T-helper 2 cell (primary cell): ENCODE data around the gene PRDM15.

Experiments used
- DNase-seq, 5 experiments: peaks; one replicate each; pipeline versions ENCODE4 v3.0.0 to v3.0.0-alpha.2; 2012 to 2022

The PRDM15 gene

GRCh38 chr21:41837756-41838297 is 41.3 kb downstream of the PRDM15 start:
- no peak for DNase-seq

DNA sequence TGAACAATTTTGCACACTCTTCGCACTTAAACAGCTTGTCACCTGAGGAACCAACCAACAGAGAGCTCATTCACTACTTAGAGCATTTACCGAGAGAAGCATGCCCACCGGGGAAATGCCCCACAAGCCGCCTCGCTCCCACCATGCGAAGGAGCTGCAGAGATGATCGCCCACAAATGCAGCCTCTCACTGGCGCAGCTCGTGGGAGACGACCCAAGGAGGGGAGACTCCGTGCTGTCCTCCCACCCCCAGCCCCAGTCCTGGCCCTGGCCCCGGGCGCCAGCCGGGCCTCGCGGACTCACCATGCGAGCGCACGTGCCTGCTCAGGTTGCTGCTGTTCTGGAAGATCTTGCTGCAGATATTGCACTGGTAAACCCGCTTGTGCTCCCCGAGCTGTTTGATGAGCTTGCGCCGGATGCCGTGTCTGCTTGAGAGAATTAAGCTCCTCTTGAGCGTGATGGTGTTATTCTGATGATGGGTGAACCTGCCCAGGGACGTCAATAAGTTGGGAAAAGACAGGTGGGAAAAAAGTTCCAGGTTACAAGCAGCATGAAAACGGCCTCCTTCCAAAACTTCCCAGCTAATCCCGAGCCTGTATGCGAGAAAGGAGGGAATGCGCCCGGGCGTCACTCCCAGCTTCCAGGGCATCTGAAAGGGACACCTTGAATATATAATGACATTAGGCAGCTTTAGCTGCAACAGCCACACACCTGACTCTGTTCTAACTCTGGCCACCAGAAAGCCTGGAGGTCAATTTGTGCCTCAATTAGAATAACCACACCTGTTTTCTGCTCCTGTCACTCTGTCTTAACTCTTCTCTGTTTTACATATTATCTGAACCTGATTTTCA is 42.8 kb downstream of the PRDM15 start:
- DNase-seq = no peak

DNA sequence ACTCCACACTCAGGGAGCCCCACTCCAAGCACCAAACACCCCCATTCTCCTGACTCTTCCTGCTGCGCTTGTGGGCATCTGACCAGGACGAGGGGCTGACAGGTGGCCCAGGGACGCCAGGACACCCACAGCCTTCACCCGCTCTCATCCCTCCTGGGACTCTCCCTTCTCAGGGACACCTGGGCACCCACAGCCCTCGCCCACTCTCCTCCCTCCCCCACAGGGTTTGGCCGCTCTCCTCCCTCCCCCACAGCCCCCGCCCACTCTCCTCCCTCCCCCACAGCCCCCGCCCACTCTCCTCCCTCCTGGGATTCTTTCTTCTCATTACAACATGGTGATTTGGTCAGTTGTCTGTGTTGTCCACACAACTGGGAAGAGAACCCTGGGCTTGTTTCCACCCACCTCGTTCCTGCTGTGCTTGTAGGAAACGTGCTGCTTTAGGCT is 43.4 kb downstream of the PRDM15 start:
- no peak for DNase-seq

- no peak for DNase-seq
Measured at GRCh38 chr21:41834926-41835663, 44.0 kb downstream of the PRDM15 start.

GRCh38 chr21:41834252-41834925 is 44.8 kb downstream of the PRDM15 start:
- DNase-seq = no peak

- no peak for DNase-seq
Measured at GRCh38 chr21:41833497-41834115, 45.5 kb downstream of the PRDM15 start.

GRCh38 chr21:41832596-41833496 is 46.3 kb downstream of the PRDM15 start:
- no peak for DNase-seq

DNA sequence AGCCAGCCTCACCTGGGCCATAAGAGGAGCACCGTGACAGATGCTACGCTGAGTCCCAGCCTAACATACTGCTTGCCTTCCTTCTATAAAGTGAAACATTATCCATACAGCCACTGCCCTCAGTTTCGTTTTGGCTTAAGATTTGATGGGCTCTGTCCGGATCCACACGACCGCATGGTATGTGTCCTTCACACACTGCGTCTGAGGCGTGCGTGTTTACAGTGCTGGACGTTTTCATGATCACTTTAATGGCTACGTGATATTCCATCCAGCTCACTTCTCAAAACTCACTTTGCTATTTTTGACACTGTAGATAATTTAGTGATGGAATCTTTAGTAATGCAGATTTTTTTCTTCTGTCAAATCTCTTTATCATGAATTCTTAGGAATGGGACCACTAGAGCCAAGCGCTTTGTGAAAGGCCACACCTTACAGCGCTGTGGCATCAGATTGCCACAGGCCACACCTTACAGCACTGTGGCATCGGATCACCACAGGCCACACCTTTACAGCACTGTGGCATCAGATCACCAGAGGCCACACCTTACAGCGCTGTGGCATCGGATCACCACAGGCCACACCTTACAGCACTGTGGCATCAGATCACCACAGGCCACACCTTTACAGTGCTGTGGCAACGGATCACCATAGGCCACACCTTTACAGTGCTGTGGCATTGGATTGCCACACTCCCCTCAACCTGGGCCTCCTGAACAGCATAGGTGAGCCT is 47.1 kb downstream of the PRDM15 start:
- peak in 1 of 5 experiments; percentile 16 for DNase-seq

GRCh38 chr21:41831453-41831831 is 47.7 kb downstream of the PRDM15 start:
- DNase-seq = no peak

DNA sequence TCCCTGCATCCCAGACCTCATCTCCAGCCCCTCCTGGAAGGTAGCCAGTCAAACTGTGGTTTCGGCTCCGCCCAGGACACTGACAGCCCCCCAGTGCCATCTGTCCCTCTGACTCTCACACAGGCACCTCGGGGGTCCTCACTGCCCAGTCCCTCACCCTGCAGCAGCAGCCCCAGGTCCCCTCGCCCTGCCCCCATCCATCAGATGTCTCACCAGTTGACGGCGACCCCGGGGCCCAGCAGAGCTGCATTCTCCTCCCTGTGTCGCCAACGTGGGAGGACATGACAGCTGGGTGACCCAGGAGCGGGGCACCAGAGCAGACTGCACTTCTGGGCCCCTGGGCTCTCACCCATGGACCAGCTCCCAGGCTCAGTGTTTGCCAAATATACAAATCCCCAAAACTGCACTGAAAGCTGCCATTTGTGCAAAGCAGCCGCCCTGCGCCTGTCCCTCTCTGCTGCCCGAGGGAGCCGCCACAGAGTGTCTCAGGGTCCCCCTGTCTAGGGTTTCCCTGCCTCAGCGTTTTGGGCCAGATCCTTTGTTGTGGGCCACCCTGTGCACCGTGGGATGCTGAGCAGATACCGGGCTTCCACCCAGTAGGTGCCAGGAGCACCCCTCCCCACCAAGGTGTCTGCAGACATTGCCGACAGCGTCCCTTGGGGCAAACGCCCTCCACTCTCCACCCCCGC is 48.2 kb downstream of the PRDM15 start:
- no peak for DNase-seq

DNA sequence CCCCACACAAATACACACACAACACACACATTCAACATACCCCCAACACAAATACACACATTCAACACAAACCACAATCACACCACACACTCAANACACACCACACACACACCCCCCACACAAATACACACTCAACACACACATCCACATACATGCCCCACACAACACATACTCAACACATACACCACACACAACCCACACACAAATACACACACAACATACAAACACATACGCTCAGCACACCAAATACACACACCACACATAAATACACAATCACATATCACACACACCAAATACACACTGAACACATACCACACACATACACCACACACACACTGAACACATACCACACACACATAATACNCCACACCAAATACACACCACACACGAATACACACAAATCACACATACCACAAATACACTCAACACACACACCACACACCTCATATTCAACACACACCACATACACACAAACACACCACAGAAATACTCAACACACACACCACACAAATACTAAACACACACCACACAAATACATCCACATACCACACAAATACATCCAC is 48.9 kb downstream of the PRDM15 start:
- no peak for DNase-seq

DNA sequence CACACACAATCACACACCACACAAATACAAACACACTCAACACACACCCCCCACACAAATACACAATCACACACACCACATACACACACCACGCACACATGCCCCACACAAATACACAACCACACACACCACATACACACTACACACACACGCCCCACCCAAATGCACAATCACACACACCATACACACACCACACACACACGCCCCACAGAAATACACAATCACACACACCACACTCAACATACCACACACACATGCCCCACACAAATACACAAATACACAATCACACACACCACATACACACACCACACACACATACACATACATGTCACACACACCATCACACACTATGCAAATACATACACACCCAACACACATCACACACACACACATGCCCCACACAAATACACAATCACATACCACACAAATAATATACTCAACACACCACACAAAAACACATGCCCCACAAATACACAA is 50.2 kb downstream of the PRDM15 start:
- peak in 1 of 5 experiments; percentile 21 for DNase-seq

DNA sequence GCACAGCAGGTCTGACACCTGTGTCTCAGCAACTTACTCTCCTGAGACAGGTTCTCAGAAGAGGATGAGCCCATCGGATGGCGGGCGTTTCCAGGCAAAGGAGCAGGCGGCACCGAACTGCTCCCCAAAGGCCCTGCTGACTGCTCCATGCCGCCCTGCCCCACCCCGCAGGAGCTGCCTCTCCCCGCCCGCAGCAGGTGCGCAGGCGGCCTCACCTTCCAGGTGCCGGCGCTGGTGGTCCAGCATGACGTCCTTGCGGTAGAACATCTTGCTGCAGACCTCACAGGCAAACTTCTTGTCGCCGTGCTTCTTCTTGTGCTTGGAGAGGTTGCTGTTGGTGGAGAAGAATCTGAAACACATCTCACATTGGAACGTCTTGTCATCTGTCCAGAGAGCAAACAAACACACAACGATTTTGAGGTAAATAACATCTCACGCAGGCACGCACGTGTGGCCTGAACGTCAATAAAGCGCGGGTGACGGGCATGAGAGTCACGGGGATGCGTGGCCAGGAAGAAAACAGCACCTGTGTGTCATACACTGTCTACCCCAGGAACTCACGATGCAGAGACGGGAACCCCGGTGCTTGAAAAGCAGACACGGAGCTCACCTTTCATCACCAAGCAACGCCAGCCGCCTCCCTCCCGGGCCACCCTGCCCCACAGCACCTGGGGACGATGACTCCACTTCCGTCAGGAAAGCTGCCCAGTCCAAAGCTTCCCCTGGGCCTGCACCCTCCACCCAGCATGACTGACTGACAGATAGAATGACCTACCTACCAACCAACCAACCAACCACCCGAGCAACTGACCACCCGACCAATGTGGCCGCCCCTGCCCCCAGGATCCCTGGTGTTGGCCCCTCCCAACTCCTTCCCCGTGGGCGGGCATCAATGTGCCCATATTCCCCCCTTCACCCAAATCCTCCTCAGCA is 50.9 kb downstream of the PRDM15 start:
- no peak for DNase-seq

- no peak for DNase-seq
Measured at GRCh38 chr21:41825881-41826280, 53.3 kb downstream of the PRDM15 start.

- DNase-seq = no peak
Measured at GRCh38 chr21:41825216-41825615, 53.9 kb downstream of the PRDM15 start.

- no peak for DNase-seq
Measured at GRCh38 chr21:41824466-41825207, 54.5 kb downstream of the PRDM15 start.

DNA sequence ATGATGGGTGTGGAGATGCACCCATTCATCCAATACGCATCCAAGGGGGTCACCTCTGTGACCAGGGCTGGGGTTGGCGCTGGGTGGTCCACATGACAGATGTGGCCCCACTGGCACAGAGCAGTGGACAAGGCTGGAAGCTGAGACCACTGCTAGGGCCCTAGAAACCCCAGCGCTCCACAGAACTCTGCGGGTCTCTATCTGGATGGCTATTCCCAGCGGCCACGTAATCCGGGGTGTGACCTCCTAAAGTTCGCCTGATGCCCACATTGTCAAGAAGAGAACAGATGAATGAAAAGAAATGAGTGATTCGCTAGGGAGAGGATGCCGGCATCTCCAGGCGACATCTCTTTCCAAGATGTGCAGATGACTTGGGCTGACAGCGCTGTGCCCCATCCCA is 55.2 kb downstream of the PRDM15 start:
- no peak for DNase-seq

- no peak for DNase-seq
Measured at GRCh38 chr21:41823166-41823565, 56.0 kb downstream of the PRDM15 start.
